Endothelial cell of umbilical vein (primary cell): Measurements from ENCODE around the gene AQP9. TPM values are rescaled to one million over a fixed set of nuclear protein-coding genes. Genes with fewer than 3 reads are reported as not detected.

ENCODE experiments used
- BruUV-seq: library from RNA; stranded (reverse); fragments of 400-500 nt; replicated peaks from 2 replicates; lab custom pipeline; 2021; lab: Mats Ljungman, UMichigan
- CTCF ChIA-PET: fragments of 300-600, 350-600 bp; sonication (Branson Sonifier 250); formaldehyde crosslinking; loops from one replicate; lab custom pipeline; 2021; ENCODE audit warnings: antibody characterized with exemption, inconsistent platforms; lab: Charles Lee
- POLR2A ChIA-PET: fragments of 300-600, 350-600 bp; sonication (Branson Sonifier 250); formaldehyde crosslinking; loops from one replicate; lab custom pipeline; 2021; ENCODE audit warnings: antibody characterized with exemption, inconsistent platforms; lab: Charles Lee
- DNase-seq: peaks from one replicate; pipeline ENCODE4 v3.0.0-alpha.2; 2011; ENCODE audit warnings: low read depth, low spot score
- FAIRE-seq: peaks from 2 replicates; lab custom pipeline; 2011; peaks lifted over from hg19 to GRCh38; lab: Jason Lieb, UNC
- H2AFZ ChIP-seq: 2 replicates; pipeline ENCODE4 v1.6.0; 2012; ENCODE audit warnings: low read depth, low read length, control low read depth, inconsistent platforms
- H3K27ac ChIP-seq: 2 replicates; pipeline ENCODE4 v1.5.1; 2011; ENCODE audit warnings: low read depth, mild to moderate bottlenecking, control low read depth, low read length, moderate library complexity; ENCODE audit not compliant: insufficient read depth
- H3K27me3 ChIP-seq, 2 experiments: 2 replicates each; pipeline versions ENCODE4 v1.6.0 to v1.6.1; 2011; ENCODE audit warnings: low read length in 2 of 2, mixed read lengths in 1 of 2; ENCODE audit not compliant: control insufficient read depth in 2 of 2, insufficient read depth in 2 of 2
- H3K36me3 ChIP-seq, 2 experiments: 2 replicates in 1 of 2; 3 replicates in 1 of 2; pipeline ENCODE4 v1.5.1; 2011; ENCODE audit warnings: low read length in 2 of 2, mild to moderate bottlenecking in 1 of 2, moderate library complexity in 1 of 2; ENCODE audit not compliant: control insufficient read depth in 2 of 2, insufficient read depth in 2 of 2; ENCODE audit errors: extremely low read depth in 1 of 2
- H3K4me1 ChIP-seq: 3 replicates; pipeline ENCODE4 v1.5.1; 2011; ENCODE audit warnings: mild to moderate bottlenecking, low read length; ENCODE audit not compliant: control insufficient read depth, insufficient read depth; ENCODE audit errors: extremely low read depth
- H3K4me2 ChIP-seq: 2 replicates; pipeline ENCODE4 v1.6.1; 2011; ENCODE audit warnings: low read length, control low read depth, mixed read lengths; ENCODE audit not compliant: insufficient read depth
- H3K4me3 ChIP-seq, 3 experiments: fragments of 200-600 bp in 1 of 3; sonication (generic), shearing (Covaris generic) in 1 of 3; replicated peaks in 1 of 3; 2 replicates each; pipeline ENCODE4 v1.5.1; 2011 to 2016; ENCODE audit warnings: control low read depth in 3 of 3, low read length in 3 of 3, mild to moderate bottlenecking in 2 of 3, inconsistent platforms in 1 of 3, low read depth in 1 of 3, moderate library complexity in 1 of 3; ENCODE audit not compliant: insufficient read depth in 1 of 3
- H3K79me2 ChIP-seq: 2 replicates; pipeline ENCODE4 v1.6.0; 2012; ENCODE audit warnings: low read length, inconsistent platforms; ENCODE audit not compliant: control insufficient read depth, insufficient read depth
- H3K9ac ChIP-seq: replicated peaks from 2 replicates; pipeline ENCODE3; 2011; ENCODE audit warnings: low read length, control low read depth; ENCODE audit not compliant: insufficient read depth; ENCODE audit errors: extremely low read depth
- H3K9me1 ChIP-seq: replicated peaks from 3 replicates; pipeline ENCODE4 v1.6.0; 2011; ENCODE audit warnings: mild to moderate bottlenecking, low read length; ENCODE audit not compliant: control insufficient read depth, insufficient read depth; ENCODE audit errors: extremely low read depth
- H3K9me3 ChIP-seq: replicated peaks from 2 replicates; pipeline ENCODE4 v1.5.1; 2012; ENCODE audit warnings: low read length, inconsistent platforms; ENCODE audit not compliant: control insufficient read depth, insufficient read depth
- H4K20me1 ChIP-seq: replicated peaks from 2 replicates; pipeline ENCODE3; 2011; ENCODE audit warnings: mild to moderate bottlenecking, low read length; ENCODE audit not compliant: control insufficient read depth, insufficient read depth; ENCODE audit errors: extremely low read depth
- CTCF ChIP-seq, 2 donors: IDR thresholded peaks; 1 replicate in 1 of 2; 2 replicates in 1 of 2; pipeline ENCODE4 v1.5.1; 2011; ENCODE audit warnings: low read length in 2 of 2, mild to moderate bottlenecking in 2 of 2, moderate library complexity in 2 of 2, control low read depth in 1 of 2, inconsistent platforms in 1 of 2, low read depth in 1 of 2; ENCODE audit not compliant: insufficient read depth in 1 of 2; ENCODE audit errors: extremely low read depth in 1 of 2
- EZH2 ChIP-seq: IDR thresholded peaks from 2 replicates; pipeline ENCODE4 v1.6.1; 2012; ENCODE audit warnings: borderline replicate concordance, low read depth, mild to moderate bottlenecking, moderate library complexity, low read length, inconsistent platforms; ENCODE audit not compliant: severe bottlenecking
- FOS ChIP-seq: IDR thresholded peaks from 2 replicates; pipeline ENCODE4 v1.6.1; 2011; ENCODE audit warnings: mild to moderate bottlenecking, low read length, moderate library complexity, borderline replicate concordance; ENCODE audit not compliant: insufficient read depth
- GATA2 ChIP-seq: IDR thresholded peaks from 2 replicates; pipeline ENCODE4 v1.7.0; 2011; ENCODE audit warnings: low read depth, mild to moderate bottlenecking, moderate library complexity, mixed read lengths, low read length; ENCODE audit not compliant: insufficient read length, insufficient read depth
- JUN ChIP-seq: IDR thresholded peaks from 2 replicates; pipeline ENCODE4 v1.6.1; 2011; ENCODE audit warnings: borderline replicate concordance, low read depth; ENCODE audit not compliant: insufficient read length, insufficient read depth
- MAX ChIP-seq: IDR thresholded peaks from 2 replicates; pipeline ENCODE4 v1.6.1; 2011; ENCODE audit not compliant: insufficient read depth, insufficient read length
- MYC ChIP-seq: IDR thresholded peaks from one replicate; pipeline ENCODE4 v1.6.1; 2011; ENCODE audit warnings: mild to moderate bottlenecking, low read depth, low read length
- POLR2A ChIP-seq: IDR thresholded peaks from 2 replicates; pipeline ENCODE4 v1.6.1; 2012; ENCODE audit warnings: low read depth, mild to moderate bottlenecking, control low read depth, low read length
- POLR2AphosphoS5 ChIP-seq: IDR thresholded peaks from 2 replicates; pipeline ENCODE4 v1.6.1; 2012; ENCODE audit warnings: low read depth, mild to moderate bottlenecking, control low read depth, low read length, moderate library complexity; ENCODE audit not compliant: insufficient read depth
- dilution Hi-C: fragments of 300-500 bp; cut with MboI; formaldehyde crosslinking; loops from one replicate; pipeline ENCODE4 v1.15.0; 2019; ENCODE audit warnings: low sequenced_read_pairs; ENCODE audit not compliant: extremely low pct_ligation_motif_present
- intact Hi-C: fragments of 100-400 bp; cut with micrococcal nuclease; formaldehyde crosslinking; loops from one replicate; pipeline ENCODE4 v1.10.0; 2022
- polyA plus RNA-seq, 4 experiments: library from polyadenylated mRNA; depleted of rRNA in 3 of 4; stranded (reverse) in 3 of 4; unstranded in 1 of 4; fragments of >200 nt; gene quantifications; 2 replicates each; pipeline versions ENCODE4 v1.2.1 to v1.2.3, GENCODE V29; 2011 to 2012; ENCODE audit warnings: missing spikeins in 1 of 4
- total RNA-seq: library from RNA; stranded (reverse); gene quantifications from 2 replicates; pipeline ENCODE4 v1.2.3, GENCODE V29; 2021

AQP9 gene
- total and polyA plus RNA-seq, 2 donors (not counting 3 experiments of a cell fraction or from before 2014, with no cell fraction given) = not detected

- H3K27ac ChIP-seq = no peak overlapping the region
- dilution Hi-C loops = no loop called here
- H3K36me3 ChIP-seq = no peaks in the 10 kb centered on the region
- no peak overlapping the region for H2AFZ ChIP-seq
- no peaks in the 10 kb centered on the region for H3K4me1 ChIP-seq
- no peak for TF ChIP-seq POLR2AphosphoS5
- TF ChIP-seq MAX = no peak
- no peak for TF ChIP-seq POLR2A
- no peak for TF ChIP-seq JUN
- no peak for TF ChIP-seq CTCF (IDR thresholded peaks at IDR 0.05; ENCODE audit: extremely low read depth in 1 of 2, insufficient read depth in 1 of 2, low read depth in 1 of 2, low read length in 2 of 2)
- no peak for TF ChIP-seq EZH2
- TF ChIP-seq FOS = no peak
- TF ChIP-seq GATA2 = no peak
- TF ChIP-seq MYC = no peak
- no peaks in the 10 kb centered on the region for H3K79me2 ChIP-seq
- no peak overlapping the region for H3K4me3 ChIP-seq
- no peak overlapping the region for H3K9ac ChIP-seq
- DNase-seq (no peak), FAIRE-seq (no peak)
- ChIA-PET CTCF (no interaction called here), POLR2A (no interaction called here)
- no peak overlapping the region for H3K4me2 ChIP-seq
- no TSS peak for BruUV-seq
- peaks cover 0 to 8% of the 10 kb centered on the region in 2 experiments for H3K27me3 ChIP-seq
- H4K20me1 ChIP-seq = no peaks in the 10 kb centered on the region
- H3K9me3 ChIP-seq = no peaks in the 10 kb centered on the region
- intact Hi-C loops = no loop called here
- no peaks in the 10 kb centered on the region for H3K9me1 ChIP-seq
These were observed 7.4 kb downstream of the AQP9 start for GRCh38 chr15:58145606-58146005.
